Activated gamma-delta T cell treated with Interleukin-2 at 50 U/mL for 16 hours (primary cell): ENCODE data around the gene VPS13D.
A peak's percentile ranks its signal among the peaks of the same experiment; 100 is the strongest.
"Not testable (repeated sequence)": the region's sequence is repeated elsewhere in the genome, so short reads cannot be mapped to it uniquely, and the experiment has no call there.

Experiments
- DNase-seq: peaks from one replicate; pipeline ENCODE4 v3.0.0-alpha.2; 2020

The VPS13D gene

GRCh38 chr1:12436817-12437599 is 207.2 kb downstream of the VPS13D start:
- DNase-seq: no peak

DNA sequence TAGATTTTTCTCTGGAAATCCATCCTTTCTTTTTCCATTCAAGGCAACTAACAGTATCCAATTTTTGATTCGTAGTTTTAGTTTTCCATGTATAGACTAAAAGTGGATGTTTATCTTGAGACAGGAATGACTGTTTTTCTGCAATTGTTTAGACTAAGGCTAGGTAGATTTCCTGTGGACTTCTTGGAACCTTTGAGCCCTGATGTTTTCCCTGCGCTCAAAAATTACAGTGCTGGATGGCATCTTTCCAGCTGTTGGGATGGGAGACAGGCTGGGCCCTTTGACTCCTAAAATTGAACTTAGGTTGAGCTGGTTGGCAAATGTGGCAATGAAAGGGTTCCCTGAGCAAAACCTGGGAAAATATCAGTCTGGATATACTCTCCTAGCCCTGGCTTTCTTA is 207.8 kb downstream of the VPS13D start:
- no peak for DNase-seq

DNA sequence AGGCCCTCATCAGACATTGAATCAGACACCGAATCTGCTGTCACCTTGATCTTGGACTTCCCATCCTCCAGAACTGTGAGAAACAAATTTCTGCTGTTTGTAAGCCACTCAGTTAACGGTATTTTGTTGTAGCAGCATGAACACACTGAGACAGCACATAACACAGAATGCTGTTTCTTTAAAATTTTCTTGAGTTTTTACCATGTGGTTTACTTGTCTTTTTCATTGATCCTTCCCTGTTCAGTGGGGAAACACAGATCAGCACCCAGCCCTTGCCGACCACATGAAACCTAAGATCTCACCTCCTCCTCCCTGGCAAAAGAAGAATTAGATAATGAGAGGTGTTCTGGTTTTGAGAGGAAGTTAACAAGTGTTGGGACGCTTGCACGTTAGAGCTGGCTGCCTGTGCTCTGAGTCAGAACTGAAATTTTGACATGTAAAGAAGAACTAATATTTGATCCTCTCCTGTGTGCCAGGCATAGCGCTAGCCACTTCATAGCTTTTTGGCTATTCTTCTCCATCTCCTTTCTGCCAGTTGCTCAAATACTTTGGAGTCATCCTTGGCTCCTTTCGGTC is 208.6 kb downstream of the VPS13D start:
- DNase-seq: peak; percentile 48

DNA sequence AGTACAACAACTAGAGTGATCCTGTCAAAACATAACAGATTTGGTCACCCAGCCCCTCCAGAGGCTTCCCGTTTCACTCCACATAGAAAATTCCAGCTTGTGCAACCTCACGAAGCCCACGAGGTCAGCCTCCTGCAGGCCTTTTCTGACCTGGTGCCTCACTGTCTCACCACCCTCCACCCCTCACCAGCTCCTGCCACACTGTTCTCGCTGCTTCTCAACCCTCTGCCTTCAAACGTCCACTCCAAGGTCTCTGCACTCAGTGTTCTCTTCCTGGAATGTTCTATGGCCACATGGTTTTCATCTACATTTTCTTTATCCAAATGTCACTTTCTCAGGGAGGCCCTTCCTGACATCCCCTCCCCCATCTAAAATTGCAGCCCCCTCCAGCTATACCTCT is 209.2 kb downstream of the VPS13D start:
- DNase-seq: no peak

- no peak for DNase-seq
These were observed 211.7 kb downstream of the VPS13D start for GRCh38 chr1:12441414-12442105.

DNA sequence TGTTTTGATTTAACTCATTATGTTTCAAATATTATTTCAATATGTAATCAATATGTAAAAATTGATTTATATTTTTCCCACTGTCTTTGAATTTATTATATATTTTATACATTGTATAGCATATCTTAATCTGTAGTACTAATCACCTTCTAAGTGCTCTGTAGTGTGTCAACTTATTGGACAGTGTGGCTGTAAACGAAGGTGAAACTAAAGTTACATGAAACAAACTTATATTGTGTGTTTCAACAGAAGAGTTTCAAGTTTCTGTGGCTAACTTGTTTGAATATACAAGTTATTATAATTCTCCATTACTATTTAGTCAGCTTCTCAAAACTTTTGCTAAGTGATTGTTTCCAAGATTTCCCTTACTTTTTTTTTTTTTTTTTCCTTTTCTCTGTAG is 212.4 kb downstream of the VPS13D start:
- DNase-seq: no peak

DNA sequence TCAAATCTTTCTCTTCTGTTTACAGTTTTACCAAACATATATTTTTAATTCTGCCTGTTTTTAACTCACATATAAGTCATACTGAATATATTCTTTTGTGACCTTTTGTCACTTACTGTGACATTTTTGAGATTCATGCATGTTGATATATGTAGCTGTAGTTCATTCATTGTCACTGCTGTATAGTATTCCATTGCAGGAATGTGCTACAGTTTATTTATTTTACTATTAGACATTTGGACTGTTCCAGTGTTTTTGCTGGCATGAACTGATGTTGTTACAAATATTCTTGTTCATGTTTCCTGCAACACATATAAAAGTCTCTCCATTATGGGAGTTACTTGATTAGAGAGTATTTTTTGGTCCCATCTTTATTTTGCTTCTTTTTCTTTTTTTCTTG is 213.3 kb downstream of the VPS13D start:
- DNase-seq: no peak

DNA sequence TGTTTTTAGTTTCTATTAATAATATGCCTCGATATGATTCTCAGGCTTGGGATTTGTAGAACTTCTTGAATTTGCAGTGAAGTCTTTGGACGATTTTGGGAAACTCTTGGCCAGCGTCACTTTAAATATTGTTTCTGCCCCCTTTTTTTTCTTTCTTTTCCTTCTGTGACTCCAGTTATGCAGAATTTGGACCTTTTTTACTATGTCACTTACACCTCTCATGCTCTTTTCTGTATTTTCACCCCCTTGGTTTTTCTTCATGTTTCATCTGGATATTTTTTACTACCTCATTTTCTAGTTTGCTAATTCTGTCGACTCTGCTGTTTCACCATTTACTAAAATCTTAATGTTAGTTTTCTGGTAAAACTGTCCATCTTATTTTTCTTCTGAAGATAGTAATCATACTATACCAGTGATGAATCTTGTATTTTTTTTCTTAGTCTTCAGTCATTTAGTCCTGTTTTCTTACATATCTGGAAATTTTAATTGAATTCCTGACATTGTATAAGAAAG is 214.6 kb downstream of the VPS13D start:
- no peak for DNase-seq

DNA sequence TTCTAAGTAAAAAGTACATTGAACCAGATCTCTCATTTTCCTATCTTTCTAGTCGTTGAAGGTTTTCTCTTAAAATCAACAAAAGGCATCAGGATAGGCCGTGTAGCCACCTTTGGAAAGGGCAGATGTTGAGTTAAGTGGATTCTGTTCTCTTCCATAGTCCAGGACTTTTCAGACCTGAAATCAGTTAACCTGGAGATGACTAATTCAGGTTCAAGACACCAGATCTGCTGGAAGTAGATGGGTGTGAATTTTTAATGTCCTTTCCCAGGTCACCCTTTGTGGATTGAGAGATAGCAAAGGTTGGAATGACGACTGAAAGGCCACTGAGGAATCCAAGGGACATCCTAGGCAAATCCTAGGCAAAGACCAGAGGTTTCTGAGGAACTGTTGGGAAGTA is 215.4 kb downstream of the VPS13D start:
- DNase-seq: no peak

DNA sequence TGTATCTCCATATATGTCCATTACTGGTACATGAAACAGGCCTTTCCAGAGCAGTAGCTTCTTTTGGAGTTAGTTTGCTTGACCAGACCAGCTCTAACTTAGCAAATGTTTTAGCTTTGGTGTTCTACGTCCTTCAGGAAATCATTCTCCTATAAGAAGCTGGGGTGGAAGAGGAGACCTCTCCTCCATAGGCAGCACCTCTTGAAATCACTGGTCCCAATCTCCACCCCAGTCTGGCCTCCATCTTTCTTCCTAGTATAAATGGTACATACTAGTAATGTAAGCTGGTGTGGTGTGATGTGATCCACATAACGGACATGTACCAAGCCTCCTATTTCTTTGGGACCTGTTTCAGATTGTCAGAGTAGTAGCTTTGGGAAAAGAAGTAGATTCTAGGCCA is 216.8 kb downstream of the VPS13D start:
- DNase-seq: no peak

DNA sequence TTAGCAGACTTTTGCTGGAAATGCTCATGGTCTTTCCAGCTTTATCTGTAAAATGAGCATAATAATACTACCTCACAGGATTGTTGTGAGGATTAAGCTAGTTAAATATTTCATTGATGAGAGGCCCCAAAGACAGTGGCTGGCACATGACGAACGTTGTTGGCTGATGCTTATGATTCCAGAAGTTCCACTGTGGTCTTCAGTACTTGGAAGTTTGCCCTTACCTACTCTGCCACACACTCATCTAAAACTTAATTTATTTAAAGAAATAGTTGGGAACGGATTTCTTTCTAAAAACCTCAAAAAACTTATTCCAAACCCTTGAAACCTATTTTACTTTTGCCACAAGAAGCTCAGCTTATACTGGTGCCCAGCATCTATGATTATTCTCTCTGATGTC is 217.5 kb downstream of the VPS13D start:
- no peak for DNase-seq

- no peak for DNase-seq
These were observed 218.1 kb downstream of the VPS13D start for GRCh38 chr1:12447849-12448312.

- DNase-seq: no peak
These were observed 218.9 kb downstream of the VPS13D start for GRCh38 chr1:12448746-12449177.

- DNase-seq: no peak
These were observed 220.4 kb downstream of the VPS13D start for GRCh38 chr1:12450090-12450755.

- DNase-seq: no peak
These were observed 221.1 kb downstream of the VPS13D start for GRCh38 chr1:12450756-12451559.

- DNase-seq: no peak
These were observed 221.7 kb downstream of the VPS13D start for GRCh38 chr1:12451560-12451900.

DNA sequence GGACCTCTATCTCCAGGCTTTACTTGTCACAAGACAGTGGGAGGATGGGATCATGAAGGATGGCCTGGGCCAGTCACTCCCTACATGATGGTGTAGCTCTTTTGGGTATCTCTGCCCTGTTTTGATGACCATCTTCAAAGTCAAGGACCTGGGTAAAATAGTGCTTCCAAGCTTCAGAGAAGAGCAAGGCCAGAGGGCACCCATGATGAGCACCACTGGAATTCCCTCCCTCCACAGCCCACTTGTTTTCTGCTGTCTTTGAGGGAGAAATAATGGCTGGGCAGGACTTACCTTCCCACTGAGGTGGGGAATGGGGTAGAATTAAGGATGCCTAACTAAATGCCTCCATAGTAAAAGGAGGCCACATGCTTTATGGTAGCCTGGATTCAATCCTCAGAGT is 222.4 kb downstream of the VPS13D start:
- DNase-seq: no peak

DNA sequence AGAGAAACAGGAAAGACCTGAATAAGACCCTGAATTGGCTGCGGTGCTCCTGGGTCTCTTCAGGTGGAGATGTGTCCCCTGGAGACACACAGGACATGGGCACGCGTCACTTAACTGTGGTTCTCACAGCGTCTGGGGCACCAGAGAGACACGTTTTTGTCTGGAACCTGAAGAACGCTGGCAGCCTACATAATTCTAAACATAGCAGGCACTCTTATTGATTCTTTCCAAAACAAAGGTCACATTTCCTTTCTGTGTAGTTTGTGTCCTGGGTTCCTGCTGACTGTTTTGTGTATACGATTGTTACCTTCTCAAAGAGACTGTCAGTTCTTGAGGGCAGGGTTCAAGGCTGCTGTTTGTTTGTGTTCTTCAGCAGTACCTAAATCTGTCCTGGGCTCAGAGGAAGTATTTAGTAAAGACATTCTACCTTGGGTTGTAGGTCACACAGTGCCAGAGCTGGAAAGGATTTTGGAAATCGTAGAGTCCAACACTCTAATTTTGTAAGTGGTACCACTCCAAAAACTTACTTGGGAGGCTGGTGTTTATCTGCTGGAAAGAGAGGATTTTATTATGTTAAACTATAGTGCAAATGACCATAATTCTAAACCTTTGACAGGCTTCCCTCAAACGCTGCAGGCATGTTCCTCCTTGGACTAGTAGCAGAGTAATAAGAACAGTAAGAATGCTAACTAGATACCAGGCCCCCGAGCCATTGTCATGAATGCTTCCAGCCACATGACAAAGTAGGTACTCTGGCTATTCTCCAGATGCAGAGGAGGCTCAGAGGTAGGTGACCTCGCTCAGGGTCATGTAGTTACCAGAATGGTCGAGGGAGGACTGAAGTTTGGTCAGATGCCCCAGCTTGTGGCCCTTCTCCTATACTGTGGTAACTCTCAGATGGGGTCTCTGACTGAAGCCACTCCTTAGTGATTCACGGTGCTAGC is 223.8 kb downstream of the VPS13D start:
- no peak for DNase-seq

- no peak for DNase-seq
These were observed 224.9 kb downstream of the VPS13D start for GRCh38 chr1:12454406-12455391.

GRCh38 chr1:12456081-12456480 is 226.3 kb downstream of the VPS13D start:
- not testable (repeated sequence) for DNase-seq
